Measurements from ENCODE around the gene JUN.

Gene JUN

GRCh38 chr1:58812926-58813325, 29.1 kb upstream of the JUN start:
- no peak for DNase-seq (ENCODE audit: extremely low spot score)
- TF ChIP-seq TARDBP (IDR thresholded peaks at IDR 0.05) (no peak), FOXM1 (IDR thresholded peaks at IDR 0.05; ENCODE audit: borderline replicate concordance) (no peak), HDGF (IDR thresholded peaks at IDR 0.05; ENCODE audit: borderline replicate concordance) (no peak), FOXA1 (IDR thresholded peaks at IDR 0.05) (no peak), LEF1 (IDR thresholded peaks at IDR 0.05; ENCODE audit: borderline replicate concordance) (no peak), NFRKB (IDR thresholded peaks at IDR 0.05) (no peak), PKNOX1 (IDR thresholded peaks at IDR 0.05) (no peak), SP1 (IDR thresholded peaks at IDR 0.05) (no peak), BHLHE40 (IDR thresholded peaks at IDR 0.05; ENCODE audit: borderline replicate concordance) (no peak), ARNT (IDR thresholded peaks at IDR 0.05) (no peak), L3MBTL2 (conservative IDR thresholded peaks at IDR 0.05) (no peak), CTBP1 (IDR thresholded peaks at IDR 0.05; ENCODE audit: borderline replicate concordance) (no peak), FOXK2 (IDR thresholded peaks at IDR 0.05) (no peak), ZNF384 (IDR thresholded peaks at IDR 0.05) (no peak), SUZ12 (IDR thresholded peaks at IDR 0.05) (no peak), ELF4 (IDR thresholded peaks at IDR 0.05) (no peak)
- POLR2A ChIA-PET = interaction anchor here (0.9 kb wide), 1 partner anchor 15 kb away, joined by 3 read pairs; no protein-coding TSS in a partner anchor
- CTCF ChIA-PET = no interaction called here

GRCh38 chr1:58812468-58812867, 28.6 kb upstream of the JUN start:
- POLR2A ChIA-PET = interaction anchor here (0.9 kb wide), 1 partner anchor 15 kb away, joined by 3 read pairs; no protein-coding TSS in a partner anchor
- CTCF ChIA-PET = no interaction called here

GRCh38 chr1:58811303-58811702, 27.5 kb upstream of the JUN start:
- POLR2A ChIA-PET = no interaction called here
- no peak for TF ChIP-seq NFRKB (IDR thresholded peaks at IDR 0.05)
- TF ChIP-seq ARNT (IDR thresholded peaks at IDR 0.05) = no peak
- TF ChIP-seq FOXA1 (IDR thresholded peaks at IDR 0.05) = no peak
- TF ChIP-seq CTBP1 (IDR thresholded peaks at IDR 0.05; ENCODE audit: borderline replicate concordance) = no peak
- TF ChIP-seq LEF1 (IDR thresholded peaks at IDR 0.05; ENCODE audit: borderline replicate concordance) = no peak
- no peak for TF ChIP-seq SP1 (IDR thresholded peaks at IDR 0.05)
- no peak for TF ChIP-seq PKNOX1 (IDR thresholded peaks at IDR 0.05)
- no peak for TF ChIP-seq TARDBP (IDR thresholded peaks at IDR 0.05)
- no peak for TF ChIP-seq BHLHE40 (IDR thresholded peaks at IDR 0.05; ENCODE audit: borderline replicate concordance)
- TF ChIP-seq SUZ12 (IDR thresholded peaks at IDR 0.05) = no peak
- no peak for TF ChIP-seq FOXK2 (IDR thresholded peaks at IDR 0.05)
- no peak for TF ChIP-seq HDGF (IDR thresholded peaks at IDR 0.05; ENCODE audit: borderline replicate concordance)
- no peak for TF ChIP-seq FOXM1 (IDR thresholded peaks at IDR 0.05; ENCODE audit: borderline replicate concordance)
- no peak for TF ChIP-seq ZNF384 (IDR thresholded peaks at IDR 0.05)
- no peak for TF ChIP-seq ELF4 (IDR thresholded peaks at IDR 0.05)
- TF ChIP-seq L3MBTL2 (conservative IDR thresholded peaks at IDR 0.05) = no peak
- CTCF ChIA-PET = no interaction called here
- DNase-seq (ENCODE audit: extremely low spot score) = no peak

More at GRCh38 chr1:58812468-58812867, 28.6 kb upstream of the JUN start:
- no peak for DNase-seq (ENCODE audit: extremely low spot score)
- no peak for TF ChIP-seq CTBP1 (IDR thresholded peaks at IDR 0.05; ENCODE audit: borderline replicate concordance)
- no peak for TF ChIP-seq NFRKB (IDR thresholded peaks at IDR 0.05)
- TF ChIP-seq ARNT (IDR thresholded peaks at IDR 0.05) = no peak

- no peak for DNase-seq (ENCODE audit: extremely low spot score)
- TF ChIP-seq ARNT (IDR thresholded peaks at IDR 0.05) (no peak), ZNF384 (IDR thresholded peaks at IDR 0.05) (no peak), FOXA1 (IDR thresholded peaks at IDR 0.05) (no peak), CTBP1 (IDR thresholded peaks at IDR 0.05; ENCODE audit: borderline replicate concordance) (no peak), TARDBP (IDR thresholded peaks at IDR 0.05) (no peak), SUZ12 (IDR thresholded peaks at IDR 0.05) (no peak), PKNOX1 (IDR thresholded peaks at IDR 0.05) (no peak), SP1 (IDR thresholded peaks at IDR 0.05) (no peak), ELF4 (IDR thresholded peaks at IDR 0.05) (no peak), FOXM1 (IDR thresholded peaks at IDR 0.05; ENCODE audit: borderline replicate concordance) (no peak)
- CTCF ChIA-PET = no interaction called here
- POLR2A ChIA-PET = no interaction called here
These were observed 25.6 kb upstream of the JUN start for GRCh38 chr1:58809325-58810010.

GRCh38 chr1:58808077-58808476, 24.2 kb upstream of the JUN start:
- ChIA-PET POLR2A (interaction anchor here (1.5 kb wide), 1 partner anchor 23 kb away, joined by 10 read pairs; the partner anchor contains the start of gene JUN), CTCF (no interaction called here)
- TF ChIP-seq SUZ12 (IDR thresholded peaks at IDR 0.05) = no peak
- TF ChIP-seq FOXM1 (IDR thresholded peaks at IDR 0.05; ENCODE audit: borderline replicate concordance) = no peak
- TF ChIP-seq NFRKB (IDR thresholded peaks at IDR 0.05) = no peak
- TF ChIP-seq TARDBP (IDR thresholded peaks at IDR 0.05) = no peak
- no peak for TF ChIP-seq CTBP1 (IDR thresholded peaks at IDR 0.05; ENCODE audit: borderline replicate concordance)
- no peak for TF ChIP-seq ARNT (IDR thresholded peaks at IDR 0.05)
- no peak for DNase-seq (ENCODE audit: extremely low spot score)

- DNase-seq (ENCODE audit: extremely low spot score) = no peak
- ChIA-PET POLR2A (interaction anchor here (0.9 kb wide), 1 partner anchor 22 kb away, joined by 5 read pairs; the partner anchor contains the start of gene JUN), CTCF (no interaction called here)
- TF ChIP-seq FOXM1 (IDR thresholded peaks at IDR 0.05; ENCODE audit: borderline replicate concordance) (no peak), ARNT (IDR thresholded peaks at IDR 0.05) (no peak), FOXK2 (IDR thresholded peaks at IDR 0.05) (no peak), CTBP1 (IDR thresholded peaks at IDR 0.05; ENCODE audit: borderline replicate concordance) (no peak), BHLHE40 (IDR thresholded peaks at IDR 0.05; ENCODE audit: borderline replicate concordance) (no peak), FOXA1 (IDR thresholded peaks at IDR 0.05) (no peak), PKNOX1 (IDR thresholded peaks at IDR 0.05) (no peak), SUZ12 (IDR thresholded peaks at IDR 0.05) (no peak), TARDBP (IDR thresholded peaks at IDR 0.05) (no peak), HDGF (IDR thresholded peaks at IDR 0.05; ENCODE audit: borderline replicate concordance) (no peak), NFRKB (IDR thresholded peaks at IDR 0.05) (no peak), L3MBTL2 (conservative IDR thresholded peaks at IDR 0.05) (no peak), SP1 (IDR thresholded peaks at IDR 0.05) (no peak), ELF4 (IDR thresholded peaks at IDR 0.05) (no peak)
These were observed 22.1 kb upstream of the JUN start for GRCh38 chr1:58805716-58806571.

Measured in HEK293T (cell line).